DND-41 (cell line): ENCODE results near the gene CBR4.

Experiments used
- EZH2 ChIP-seq: IDR thresholded peaks from 3 replicates; pipeline ENCODE4 v1.6.1; 2012; ENCODE audit warnings: borderline replicate concordance, low read depth, mild to moderate bottlenecking, moderate library complexity, low read length, inconsistent platforms; ENCODE audit not compliant: severe bottlenecking
- TF ChIP-seq, protein P1 (sequence below): IDR thresholded peaks from 2 replicates; pipeline ENCODE4 v1.5.1; 2012; ENCODE audit warnings: borderline replicate concordance, low read length, moderate library complexity, mild to moderate bottlenecking; ENCODE audit not compliant: poor library complexity, severe bottlenecking; ENCODE audit errors: extremely low read depth

GRCh38 chr4:169015186-169015623 lies 5.2 kb upstream of the CBR4 start:
- TF ChIP-seq, protein P1, sequence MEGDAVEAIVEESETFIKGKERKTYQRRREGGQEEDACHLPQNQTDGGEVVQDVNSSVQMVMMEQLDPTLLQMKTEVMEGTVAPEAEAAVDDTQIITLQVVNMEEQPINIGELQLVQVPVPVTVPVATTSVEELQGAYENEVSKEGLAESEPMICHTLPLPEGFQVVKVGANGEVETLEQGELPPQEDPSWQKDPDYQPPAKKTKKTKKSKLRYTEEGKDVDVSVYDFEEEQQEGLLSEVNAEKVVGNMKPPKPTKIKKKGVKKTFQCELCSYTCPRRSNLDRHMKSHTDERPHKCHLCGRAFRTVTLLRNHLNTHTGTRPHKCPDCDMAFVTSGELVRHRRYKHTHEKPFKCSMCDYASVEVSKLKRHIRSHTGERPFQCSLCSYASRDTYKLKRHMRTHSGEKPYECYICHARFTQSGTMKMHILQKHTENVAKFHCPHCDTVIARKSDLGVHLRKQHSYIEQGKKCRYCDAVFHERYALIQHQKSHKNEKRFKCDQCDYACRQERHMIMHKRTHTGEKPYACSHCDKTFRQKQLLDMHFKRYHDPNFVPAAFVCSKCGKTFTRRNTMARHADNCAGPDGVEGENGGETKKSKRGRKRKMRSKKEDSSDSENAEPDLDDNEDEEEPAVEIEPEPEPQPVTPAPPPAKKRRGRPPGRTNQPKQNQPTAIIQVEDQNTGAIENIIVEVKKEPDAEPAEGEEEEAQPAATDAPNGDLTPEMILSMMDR = no peak
- TF ChIP-seq EZH2 = no peak
